Measurements from ENCODE around the gene HSD17B7.
"Not testable (repeated sequence)": the region's sequence is repeated elsewhere in the genome, so short reads cannot be mapped to it uniquely, and the experiment has no call there.

HSD17B7 gene

DNA sequence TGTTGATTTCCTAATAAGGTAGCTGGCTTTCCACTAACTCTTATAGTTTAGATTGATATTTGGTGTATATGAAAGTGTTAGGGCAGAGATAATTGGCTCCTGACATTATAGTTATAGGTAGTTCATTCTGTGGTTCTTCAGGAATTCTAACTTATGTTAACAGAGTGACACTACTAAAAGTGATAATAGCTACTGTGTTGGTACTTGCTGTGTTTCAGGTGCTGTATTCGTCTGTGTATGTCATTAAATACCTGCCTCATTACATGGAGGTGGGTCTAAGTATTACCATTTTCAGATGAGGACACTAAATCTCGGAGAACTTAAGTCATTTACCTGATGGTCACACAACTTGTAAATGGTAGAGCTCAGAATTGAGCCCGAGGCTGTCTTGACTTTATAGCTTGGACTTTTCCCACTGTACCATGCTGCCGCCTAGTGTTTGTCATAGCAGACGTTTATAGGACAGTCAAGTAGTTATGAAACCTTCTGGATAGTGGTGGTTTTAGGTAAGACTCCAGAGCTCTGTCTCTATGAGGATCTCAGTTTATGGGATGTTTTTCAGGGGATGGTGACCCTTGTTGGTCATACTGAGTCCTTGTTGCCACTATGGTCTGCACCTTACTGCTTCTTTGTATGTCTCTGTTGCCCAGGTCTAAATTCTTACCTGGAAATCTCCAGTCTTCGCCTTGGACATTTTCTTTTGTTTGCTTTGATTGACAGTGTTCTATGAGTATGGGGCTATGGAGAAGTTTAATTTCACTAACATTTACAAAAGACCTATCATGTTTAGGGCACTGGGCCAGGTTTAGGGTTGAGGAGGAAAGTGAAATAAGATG, 9.7 kb downstream of the HSD17B7 start:
- FAIRE-seq (peak; percentile 33), DNase-seq (ENCODE audit: insufficient read length, low spot score) (peak; percentile 15)

DNA sequence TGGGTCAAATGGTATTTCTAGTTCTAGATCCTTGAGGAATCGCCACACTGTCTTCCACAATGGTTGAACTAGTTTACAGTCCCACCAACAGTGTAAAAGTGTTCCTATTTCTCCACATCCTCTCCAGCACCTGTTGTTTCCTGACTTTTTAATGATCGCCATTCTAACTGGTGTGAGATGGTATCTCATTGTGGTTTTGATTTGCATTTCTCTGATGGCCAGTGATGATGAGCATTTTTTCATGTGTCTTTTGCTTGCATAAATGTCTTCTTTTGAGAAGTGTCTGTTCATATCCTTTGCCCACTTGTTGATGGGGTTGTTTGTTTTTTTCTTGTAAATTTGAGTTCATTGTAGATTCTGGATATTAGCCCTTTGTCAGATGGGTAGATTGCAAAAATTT, 17.0 kb downstream of the HSD17B7 start:
- FAIRE-seq; DNase-seq (ENCODE audit: insufficient read length, low spot score): not testable (repeated sequence)

DNA sequence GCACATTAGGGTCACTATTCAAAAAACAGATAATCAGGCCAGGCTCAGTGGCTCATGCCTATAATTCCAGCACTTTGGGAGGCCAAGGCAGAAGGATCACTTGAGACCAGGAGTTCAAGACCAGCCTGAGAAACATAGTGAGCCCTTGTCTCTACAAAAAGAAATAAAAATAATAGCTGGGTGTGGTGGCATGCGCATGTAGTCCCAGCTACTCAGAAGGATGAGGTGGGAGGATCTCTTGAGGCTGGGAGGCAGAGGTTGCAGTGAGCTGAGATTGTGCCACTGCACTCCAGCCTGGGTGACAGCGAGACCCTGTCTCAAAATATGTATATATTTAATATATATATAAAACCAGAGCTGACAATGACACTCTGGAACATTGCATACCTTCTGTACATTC, 21.9 kb downstream of the HSD17B7 start:
- not testable (repeated sequence) for FAIRE-seq

DNA sequence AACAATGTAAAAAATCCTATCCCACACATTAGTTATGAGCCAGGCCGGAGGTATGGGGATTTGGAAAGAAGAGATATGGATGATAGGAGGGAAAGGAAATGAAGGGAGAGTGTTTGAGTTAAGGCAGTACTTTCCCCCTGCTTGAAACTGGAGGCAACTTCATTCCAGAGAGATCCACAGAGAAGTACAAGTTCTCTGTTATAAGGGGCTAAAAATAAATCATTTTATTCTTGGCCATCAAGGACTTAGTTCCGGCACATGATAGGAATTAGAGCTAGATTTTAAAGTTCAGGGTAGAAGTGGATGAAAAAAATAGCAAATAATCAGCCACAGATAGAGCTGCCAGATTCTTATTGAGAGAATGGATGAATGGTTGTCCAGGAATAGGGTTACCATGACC, 27.6 kb downstream of the HSD17B7 start:
- not testable (repeated sequence) for DNase-seq (ENCODE audit: insufficient read length, low spot score); FAIRE-seq

More for the DNA sequence above, 21.9 kb downstream of the HSD17B7 start:
- not testable (repeated sequence) for DNase-seq (ENCODE audit: insufficient read length, low spot score)

DNA sequence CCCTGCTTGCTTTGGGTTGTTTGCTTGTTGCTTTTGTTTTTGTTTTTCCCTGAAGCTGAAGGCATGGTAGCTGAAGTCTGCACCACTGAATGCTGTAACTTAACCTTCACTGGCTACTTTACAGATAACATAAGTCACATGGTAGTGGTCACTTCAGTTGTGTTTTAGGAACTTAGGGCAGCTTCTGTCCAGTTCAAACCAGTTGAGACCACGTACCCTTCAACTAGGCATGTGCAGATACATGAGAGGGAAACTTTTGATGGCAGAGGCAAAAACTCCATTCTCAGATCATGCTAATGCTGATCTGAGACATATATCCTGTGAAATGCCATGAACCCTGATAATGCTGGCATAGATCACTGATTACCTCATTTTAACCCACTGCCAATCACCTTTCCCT, 28.2 kb downstream of the HSD17B7 start:
- not testable (repeated sequence) for DNase-seq (ENCODE audit: insufficient read length, low spot score); FAIRE-seq

DNA sequence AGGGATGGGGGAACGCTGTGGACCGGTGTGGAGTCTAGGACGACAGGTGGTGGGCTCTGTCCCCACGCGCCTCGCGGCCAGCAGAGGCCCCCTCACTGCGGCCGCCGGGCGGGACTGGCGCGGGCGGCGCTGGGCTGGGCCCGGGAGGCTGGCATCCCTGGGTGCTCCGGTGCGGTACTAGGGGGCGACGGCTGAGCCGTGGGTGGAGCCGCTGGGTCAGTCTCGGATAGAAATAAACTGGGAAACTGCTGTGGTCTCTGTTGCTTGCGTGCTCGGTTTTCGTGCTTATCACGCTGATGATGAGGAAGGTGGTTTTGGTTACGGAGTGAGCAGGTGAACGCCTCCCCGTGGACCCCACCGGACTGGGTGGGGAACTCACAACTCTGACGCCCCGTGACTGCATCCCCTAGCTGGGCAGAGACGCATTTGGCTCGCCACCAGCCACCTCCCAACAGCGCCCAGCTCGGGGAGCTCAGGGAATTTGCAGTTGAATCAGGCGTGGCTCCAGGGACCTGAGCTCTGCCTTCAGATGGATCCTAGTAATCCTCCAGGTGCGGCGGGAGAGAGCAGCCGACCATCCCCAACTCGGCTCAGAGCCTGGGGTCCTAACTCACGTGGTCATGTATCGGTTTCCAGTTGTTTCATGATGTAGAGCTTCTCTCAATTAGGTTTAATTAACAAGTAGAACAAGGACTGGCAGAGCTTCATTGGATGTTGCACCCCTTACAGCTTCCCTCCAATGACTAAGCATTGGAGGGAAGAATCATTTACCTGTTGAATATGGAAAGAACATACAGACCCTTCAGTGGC, 32.1 kb downstream of the HSD17B7 start:
- FAIRE-seq (no peak), DNase-seq (ENCODE audit: insufficient read length, low spot score) (no peak)

DNA sequence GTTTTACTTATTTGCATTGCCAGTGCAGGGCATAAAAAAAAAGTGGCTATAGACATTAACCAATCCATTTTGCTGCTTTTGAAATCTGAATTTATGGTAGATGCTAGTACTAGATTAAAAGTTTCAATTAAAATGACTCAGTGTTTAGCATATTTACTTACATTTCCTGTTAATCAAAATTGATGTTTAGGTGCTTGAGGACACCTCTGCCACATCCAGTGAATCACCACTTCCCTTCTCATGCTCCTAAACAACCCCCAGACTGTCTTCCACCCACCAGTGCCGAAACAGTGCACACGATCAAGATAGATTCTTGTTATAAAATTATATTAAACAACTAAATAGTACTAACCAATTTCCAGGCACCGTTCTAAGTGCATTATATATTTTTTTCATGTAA, 32.7 kb downstream of the HSD17B7 start:
- DNase-seq (ENCODE audit: insufficient read length, low spot score) (no peak), FAIRE-seq (no peak)

DNA sequence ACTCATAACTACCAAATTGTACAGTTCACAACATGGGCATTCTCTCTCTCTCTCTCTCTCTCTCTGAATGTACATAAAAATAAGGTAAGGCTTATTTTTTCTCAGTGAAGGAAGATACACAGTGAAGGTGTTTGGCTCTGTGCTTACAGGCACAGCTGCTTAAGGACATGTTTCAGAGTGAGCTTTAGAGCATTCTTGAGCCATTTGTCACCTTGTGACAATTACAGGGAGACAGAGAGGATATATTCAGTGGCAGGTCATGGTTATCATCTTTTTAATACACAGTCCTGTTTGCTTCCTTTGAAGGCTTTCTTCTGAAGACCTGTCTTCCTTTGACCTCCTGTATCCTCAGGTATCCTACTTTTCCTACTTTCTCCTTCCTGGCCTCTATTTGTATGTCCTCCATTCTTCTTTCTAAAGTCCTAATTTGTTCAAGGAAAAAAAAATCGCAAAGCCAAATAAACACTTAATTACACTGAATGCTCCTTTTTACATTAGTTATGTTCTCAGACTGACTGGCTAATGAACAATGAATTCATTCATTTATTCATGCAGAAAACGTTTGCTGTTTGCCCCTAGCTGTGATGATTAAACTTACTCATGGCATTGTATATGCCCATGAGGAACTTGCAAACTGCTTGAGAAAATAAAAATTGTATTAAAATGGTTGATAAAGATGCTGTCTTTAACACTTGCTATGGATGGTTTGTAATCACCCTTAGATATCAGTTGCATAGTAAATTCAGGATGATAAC, 33.4 kb downstream of the HSD17B7 start:
- no peak for FAIRE-seq
- no peak for DNase-seq (ENCODE audit: insufficient read length, low spot score)

DNA sequence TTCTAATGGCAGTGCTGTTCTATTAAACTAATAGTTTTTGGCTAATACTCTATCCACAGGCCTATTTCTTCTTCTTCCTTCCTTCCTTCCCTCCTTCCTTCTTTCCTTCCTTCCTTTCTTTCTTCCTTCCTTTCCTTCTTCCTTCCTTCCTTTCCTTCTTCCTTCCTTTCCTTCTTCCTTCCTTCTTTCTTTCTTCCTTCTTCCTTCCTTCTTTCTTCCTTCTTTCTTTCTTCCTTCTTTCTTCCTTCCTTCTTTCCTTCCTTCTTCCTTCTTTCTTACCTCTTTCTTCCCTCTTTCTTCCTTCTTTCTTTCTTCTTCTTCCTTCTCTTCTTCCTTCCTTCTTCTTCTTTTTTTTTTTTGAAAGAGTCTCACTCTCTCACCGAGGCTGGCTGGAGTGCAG, 38.8 kb downstream of the HSD17B7 start:
- FAIRE-seq, result no peak

DNA sequence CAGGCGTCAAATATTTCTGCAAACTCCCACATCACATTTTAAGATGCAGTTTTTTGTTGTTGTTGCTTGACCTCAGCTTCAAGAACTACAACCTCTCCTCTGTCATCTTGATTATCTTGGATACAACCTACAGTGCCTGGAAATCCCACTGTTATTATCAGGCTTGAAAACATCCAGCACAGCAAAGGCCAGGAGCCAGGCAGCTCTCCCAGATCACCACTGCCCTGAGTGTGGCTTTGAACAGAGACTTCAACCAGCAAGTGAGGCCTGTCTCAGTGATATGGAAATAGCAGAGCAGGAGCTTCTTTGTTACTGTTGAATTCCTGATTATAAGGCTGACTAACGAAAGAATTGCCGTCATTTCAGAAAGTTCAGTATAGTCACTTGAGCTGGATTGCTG, 42.0 kb downstream of the HSD17B7 start:
- DNase-seq (ENCODE audit: insufficient read length, low spot score) (no peak), FAIRE-seq (no peak)

More for the DNA sequence above, 38.8 kb downstream of the HSD17B7 start:
- no peak for DNase-seq (ENCODE audit: insufficient read length, low spot score)

DNA sequence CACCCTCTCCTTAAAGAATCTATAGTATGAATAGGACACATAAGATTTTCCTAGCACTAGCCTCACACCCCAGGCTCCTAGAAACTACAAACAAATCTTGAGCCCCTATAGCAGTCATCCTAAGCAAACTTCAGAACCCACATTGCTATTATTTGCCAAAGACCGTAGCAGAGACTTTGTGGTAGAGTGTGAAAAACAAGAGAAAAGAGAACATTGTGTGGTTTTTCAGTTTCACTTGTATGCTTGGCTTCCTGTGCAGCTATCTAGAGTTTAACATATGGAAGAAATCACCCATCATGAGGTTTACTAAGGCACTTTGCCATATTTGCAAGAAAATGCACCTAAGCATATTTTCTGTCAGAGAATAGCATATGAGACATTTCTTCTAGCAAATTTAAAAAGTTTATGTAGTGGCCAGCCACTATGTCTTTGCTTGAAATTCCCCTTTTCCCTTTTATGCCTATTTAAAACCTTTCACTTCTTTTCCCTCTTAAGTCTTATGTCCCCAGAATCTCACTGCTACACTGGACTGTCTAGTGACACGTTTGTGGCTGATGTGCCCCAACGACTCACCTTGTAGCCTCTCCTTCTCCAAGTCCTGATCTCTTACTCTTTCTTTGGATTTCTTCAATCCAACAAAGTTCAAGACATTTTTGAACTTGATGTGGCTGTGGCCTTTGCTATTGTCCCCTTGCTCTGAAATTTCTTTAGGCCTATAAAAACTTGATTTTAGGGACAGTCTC, 44.8 kb downstream of the HSD17B7 start:
- DNase-seq (ENCODE audit: insufficient read length, low spot score) (no peak), FAIRE-seq (no peak)

DNA sequence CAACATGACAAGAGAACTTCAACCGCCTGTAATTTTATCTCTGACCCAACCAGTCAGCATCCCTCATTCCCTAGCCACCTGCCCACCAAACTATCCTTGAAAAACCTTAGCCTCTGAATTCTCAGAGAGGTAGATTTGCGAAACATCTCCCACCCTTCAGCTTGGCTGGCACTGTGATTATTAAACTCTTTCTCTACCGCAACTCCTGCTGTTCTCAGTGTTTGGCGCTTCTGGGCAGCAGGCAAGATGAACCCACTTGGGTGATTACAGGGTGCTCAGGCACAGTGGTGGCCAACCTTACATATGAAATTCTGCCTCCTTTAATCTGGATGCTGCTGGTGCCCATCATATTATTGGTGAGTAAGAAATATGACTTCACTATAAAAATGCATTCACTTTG, 48.4 kb downstream of the HSD17B7 start:
- no peak for FAIRE-seq

DNA sequence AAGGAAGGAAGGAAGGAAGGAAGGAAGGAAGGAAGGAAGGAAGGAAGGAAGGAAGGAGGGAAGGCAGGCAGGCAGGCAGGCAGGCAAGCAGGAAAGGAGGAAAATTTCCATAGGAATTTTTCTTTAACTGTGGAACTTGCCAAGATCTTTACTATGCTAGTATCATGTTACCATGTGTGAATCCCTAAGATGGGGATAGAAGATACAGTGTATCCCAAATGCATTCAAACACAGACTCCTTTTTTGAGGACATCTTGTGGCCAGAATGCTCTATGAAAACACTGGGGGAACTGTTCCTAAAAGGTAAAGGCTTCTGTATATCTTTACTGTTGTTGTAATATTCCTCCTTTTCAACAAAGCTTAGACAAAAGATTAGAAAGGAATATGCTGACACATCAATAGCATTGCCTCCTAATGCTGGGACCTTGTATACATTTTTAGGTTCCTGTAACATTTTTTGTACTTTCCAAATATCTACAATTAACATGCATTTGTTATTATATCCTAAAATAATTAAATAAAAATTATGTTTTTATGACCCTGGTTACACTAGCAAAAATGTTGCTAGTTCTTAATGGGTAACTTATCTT, 49.8 kb downstream of the HSD17B7 start:
- DNase-seq (ENCODE audit: insufficient read length, low spot score), result no peak
- FAIRE-seq, result no peak

More for the DNA sequence above, 48.4 kb downstream of the HSD17B7 start:
- DNase-seq (ENCODE audit: insufficient read length, low spot score), result no peak

DNA sequence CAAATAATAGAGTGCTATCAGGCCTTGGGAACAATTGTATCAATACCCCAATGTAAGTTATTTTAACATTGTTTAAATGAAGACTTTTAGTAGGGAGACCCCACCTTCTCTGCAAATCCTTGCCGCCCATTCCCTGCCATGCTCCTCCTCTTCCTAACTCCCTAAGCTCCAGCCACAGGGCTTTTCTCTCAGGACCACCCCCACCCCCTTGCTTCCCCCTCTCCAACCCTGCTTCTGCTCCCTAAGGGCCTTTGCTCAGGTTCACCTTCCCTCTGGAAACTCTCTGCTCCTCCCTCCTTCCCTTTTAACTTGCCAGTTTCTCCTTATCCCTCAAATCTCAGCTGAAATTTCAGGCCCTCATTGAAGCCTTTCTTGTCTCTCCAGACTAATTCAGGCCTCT, 53.7 kb downstream of the HSD17B7 start:
- FAIRE-seq, result no peak
- no peak for DNase-seq (ENCODE audit: insufficient read length, low spot score)

DNA sequence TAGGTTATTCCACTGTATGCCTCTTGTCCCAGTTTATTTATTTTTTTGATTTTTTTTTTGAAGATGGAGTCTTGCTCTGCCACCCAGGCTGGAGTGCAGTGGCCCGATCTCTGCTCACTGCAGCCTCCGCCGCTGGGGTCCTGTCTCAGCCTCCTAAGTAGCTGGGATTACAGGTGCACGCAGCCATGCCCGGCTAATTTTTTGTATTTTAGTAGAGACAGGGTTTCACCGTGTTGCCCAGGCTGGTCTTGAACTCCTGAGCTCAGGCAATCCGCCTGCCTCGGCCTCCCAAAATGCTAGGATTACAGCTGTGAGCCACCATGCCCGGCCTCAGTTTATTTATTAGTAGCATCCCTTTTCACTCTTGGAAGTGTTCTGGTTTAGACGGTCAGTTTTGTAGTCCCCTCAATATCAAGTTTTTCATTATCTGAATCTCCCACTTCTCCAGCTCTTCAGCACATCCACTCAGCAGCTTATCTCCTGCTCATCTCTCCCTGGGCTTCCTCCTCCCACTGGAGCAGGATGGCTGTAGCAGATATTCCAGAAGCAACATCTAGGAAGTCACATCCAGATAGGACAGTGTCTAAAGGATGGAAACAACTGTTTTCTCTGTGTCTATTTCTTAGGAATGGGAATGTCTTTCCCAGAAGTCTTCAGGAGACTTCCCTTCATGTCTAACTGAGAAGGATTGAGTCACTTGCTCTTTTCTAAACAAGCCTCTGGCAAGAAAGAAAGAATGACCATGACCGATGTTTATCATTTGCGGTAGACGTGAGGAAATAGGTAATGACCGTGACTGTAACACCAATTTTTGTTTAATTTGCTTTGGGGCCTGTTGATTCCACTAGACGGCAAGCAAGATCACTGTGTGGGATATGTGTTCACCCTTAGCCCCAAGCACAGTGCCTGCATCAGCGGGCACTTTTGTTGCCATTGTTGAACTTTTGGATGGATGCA, 56.0 kb downstream of the HSD17B7 start:
- no peak for FAIRE-seq
- no peak for DNase-seq (ENCODE audit: insufficient read length, low spot score)

DNA sequence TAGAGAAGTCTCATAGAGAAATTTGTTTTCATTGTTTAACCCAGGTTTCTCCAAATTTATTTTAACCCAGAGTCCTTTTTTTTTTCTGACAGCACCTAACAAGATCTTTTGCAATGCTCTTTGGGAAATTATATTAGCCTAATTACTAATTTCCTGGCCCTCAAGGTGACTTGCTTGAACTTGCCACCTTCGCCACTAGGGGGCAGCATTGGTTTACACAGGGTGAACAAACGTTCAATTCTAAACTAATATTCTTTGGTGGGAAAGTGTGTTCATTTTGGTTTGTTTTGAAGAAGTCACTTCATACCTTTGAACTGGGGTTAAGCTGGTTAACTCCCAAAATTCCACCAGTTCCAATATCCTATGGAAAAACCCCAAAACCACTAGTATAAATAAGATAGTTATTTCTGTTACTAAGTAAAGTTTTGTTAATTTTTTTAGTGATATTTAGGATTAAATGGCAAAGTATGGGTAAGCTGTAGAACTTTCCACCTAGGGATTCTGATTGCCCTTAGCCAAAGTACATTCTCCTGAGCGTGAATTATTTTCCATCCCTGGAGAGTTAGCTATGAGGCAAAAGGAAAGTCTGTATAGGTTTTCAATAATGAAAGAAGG, 57.4 kb downstream of the HSD17B7 start:
- DNase-seq (ENCODE audit: insufficient read length, low spot score) (peak; percentile 44), FAIRE-seq (no peak)

DNA sequence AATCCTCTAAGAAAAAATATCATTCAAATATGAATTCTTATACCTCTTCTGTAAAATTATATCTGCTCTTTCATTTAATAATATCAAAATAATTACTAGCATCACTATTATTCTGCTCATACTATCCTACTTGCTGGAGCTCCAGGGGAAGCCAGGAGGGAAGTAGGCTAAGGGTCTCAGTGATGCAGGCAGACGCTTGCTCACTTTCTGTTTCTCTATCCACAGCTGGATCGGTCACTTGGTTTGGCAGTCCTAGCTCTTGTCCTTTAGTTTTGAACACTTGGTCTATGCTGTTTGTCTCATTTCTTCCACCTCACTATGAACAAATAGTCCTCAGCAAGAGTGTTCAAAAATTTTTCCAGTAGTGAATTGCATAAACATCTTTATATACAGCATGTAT, 59.2 kb downstream of the HSD17B7 start:
- FAIRE-seq (no peak), DNase-seq (ENCODE audit: insufficient read length, low spot score) (no peak)

DNA sequence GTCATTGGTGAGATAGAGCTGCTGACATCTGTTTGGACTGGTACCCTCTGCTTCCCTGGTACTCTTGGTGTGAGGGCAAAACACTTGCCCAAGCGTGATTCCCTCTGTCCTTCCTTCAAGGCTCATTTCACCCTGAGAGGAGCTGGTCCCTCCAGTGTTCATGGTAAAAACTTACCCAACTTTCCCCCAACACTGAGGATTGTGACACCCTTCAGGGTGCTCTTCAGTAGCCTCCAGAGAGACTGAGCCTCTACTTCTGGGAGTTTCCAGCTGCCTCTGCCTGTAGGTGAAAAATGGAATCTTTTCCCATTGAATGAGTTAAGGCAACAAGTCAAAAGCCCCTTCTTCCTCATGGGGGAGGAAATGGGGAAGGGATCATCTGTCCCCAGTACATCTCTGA, 60.8 kb downstream of the HSD17B7 start:
- FAIRE-seq, result no peak
- no peak for DNase-seq (ENCODE audit: insufficient read length, low spot score)
